HG03103 (cell line): Measurements from ENCODE around the gene TASP1.
"Not testable (repeated sequence)": the region's sequence is repeated elsewhere in the genome, so short reads cannot be mapped to it uniquely, and the experiment has no call there.

Experiments used
- ATAC-seq: cut with Tn5 transposase; IDR thresholded peaks from one replicate; pipeline ENCODE4 v1.9.1; 2021; ENCODE audit warnings: low read depth; ENCODE audit not compliant: unreplicated experiment

TASP1 gene

DNA sequence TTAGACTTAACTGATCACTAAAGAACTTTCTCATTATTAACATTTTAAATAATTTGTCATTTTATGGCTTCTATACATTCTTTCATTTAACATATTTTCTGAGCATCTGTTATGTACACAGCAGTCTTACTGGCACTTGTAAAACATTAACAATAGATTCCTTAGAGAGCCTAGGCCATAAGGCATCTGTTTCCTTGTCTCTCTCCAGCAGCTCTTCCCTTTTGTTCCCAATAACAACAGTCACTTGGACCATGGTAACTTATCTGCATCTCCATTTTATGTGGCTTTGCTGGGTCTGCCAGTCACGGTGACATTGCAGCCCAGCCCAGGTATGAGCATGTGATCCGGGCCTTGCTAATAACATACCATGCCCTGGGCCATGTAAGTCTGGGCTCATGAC is 11.7 kb upstream of the TASP1 start:
- ATAC-seq: no peak

DNA sequence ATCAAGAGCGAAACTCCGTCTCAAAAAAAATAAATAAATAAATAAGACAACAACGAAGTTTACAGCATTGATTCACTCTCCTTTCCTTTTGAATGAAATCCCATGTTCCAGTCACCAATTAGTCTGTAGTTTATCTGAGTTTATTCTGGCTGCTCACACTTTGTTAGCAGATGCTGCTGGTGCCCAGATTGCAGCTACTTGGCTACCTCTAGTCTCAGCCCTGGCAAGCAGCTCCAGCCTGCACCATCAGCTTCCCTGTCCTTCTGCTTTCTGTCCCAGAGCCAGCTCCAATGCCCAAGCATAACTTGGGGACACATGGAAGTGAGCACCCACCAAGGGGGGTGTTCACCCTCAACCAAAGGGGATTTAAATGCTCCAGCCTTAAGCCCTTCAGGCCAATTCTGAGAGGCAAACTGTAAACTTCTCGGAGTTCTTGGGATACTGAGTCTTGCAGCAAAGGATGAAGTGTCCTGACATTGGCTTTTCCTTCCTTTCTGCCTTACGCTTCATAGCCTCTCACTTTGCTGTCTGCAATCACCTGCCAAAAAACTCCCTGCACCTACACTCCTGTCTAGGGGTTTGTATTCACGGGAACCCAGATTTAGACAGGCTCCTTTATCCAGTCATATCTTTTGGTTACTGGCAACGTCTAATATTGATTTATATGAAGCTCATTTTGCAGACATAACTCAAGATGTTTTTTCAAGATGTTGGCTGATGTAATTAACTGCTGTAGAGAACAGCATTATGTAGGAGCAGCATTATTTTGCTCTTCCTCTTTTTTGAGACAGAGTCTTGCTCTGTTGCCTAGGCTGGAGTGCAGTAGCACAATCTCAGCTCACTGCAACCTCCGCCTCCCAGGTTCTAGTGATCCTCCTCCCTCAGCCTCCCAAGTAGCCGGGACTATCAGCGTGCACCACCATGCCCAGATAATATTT is 9.8 kb upstream of the TASP1 start:
- no peak for ATAC-seq

DNA sequence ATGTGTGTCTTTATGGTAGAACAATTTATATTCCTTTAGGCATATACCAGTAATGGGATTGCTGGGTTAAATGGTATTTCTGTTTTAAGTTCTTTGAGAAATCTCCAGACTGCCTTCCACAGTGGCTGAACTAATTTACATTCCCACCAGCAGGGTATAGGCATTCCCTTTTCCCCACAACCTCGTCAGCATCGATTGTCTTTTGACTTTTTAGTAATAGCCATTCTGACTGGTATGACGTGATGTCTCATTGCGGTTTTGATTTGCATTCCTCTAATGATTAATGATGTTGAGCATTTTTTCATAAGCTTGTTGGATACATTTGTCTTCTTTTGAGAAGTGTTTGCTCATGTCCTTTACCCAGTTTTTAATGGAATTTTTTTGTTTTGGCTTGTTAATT is 5.3 kb upstream of the TASP1 start:
- ATAC-seq: no peak

DNA sequence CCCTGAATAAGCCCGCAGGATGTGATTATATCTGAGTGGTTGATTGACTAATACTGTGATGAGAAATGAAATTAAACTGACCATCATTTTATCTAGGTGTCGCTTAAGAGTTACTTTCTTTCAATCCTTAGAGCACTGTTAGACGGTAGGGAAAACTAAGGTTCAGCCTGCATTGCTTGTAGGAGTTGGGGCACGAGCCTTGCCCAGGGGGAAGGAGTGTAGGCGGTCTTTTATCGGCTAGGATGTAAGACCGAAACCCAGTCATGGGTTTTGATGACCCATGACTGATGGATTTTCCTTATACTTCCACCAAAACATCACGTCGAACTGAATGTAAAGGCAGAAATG is 392 bp upstream of the TASP1 start:
- no peak for ATAC-seq

DNA sequence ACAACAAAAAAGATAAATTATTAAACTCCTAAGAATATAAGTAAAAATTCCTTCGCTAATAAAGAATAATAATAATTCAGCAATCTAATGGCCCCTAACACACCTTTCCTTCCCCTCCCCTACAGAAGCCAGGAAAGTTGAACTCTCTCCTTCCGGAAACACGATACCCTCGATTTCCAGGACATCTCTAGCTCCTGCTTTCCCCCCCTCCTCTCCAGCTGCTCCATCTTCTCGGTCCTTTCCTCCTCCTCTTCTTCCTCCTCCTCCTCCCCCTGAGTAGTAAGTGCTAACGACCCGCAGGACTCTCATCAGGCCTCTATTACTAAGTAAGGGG is 603 bp downstream of the TASP1 start:
- no peak for ATAC-seq

DNA sequence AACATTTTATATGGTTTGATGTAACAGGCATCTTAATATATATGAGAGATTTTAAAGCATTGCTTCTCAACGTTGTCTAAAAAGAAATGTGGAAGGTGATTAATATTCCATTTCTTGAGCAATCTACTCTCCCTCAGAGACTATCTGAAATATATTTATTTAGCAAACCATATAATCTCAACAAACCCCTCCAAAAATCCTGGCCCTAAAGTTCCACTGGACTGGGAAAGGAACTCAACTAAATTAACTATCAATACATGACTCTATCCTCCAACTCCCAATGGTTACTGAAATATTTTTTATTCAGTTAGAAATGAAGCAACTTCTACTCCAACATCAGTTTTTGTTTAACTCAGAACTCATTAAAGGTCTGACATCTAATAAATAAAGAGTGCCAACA is 6.3 kb downstream of the TASP1 start:
- no peak for ATAC-seq

DNA sequence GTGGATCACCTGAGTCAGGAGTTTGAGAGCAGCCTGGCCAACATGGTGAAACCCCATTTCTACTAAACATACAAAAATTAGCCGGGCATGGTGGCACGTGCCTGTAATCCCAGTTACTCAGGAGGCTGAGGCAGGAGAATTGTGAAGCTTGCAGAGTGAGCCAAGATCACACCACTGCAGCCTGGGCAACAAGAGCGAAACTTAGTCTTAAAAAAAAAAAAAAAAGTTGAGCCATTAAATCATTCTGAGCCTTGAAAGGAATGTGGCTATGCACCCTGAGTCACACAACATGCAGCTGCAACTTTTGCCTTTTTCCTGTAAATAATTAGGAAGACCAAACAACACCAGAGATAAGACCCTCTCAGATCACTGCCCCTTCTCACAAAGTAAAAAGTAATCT is 11.2 kb downstream of the TASP1 start:
- ATAC-seq: not testable (repeated sequence)

DNA sequence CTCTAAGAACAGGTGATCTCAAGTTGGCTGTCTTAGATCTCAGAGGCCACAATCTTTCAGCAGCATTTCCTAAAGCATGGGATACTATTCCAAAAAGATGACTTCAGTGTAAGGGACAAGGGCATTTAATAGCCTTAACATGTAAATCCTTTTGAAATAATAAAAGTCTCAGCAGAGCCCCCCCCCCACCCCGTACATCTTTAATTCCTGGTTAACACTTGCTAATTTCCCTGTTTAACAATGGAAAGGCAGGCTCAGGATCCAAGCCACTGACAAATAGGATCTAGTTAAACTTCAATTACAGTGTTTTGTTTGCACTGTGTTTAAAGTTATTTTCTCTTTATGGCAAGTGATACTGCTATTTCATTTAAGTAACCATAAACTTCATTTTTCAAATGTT is 12.0 kb downstream of the TASP1 start:
- no peak for ATAC-seq

DNA sequence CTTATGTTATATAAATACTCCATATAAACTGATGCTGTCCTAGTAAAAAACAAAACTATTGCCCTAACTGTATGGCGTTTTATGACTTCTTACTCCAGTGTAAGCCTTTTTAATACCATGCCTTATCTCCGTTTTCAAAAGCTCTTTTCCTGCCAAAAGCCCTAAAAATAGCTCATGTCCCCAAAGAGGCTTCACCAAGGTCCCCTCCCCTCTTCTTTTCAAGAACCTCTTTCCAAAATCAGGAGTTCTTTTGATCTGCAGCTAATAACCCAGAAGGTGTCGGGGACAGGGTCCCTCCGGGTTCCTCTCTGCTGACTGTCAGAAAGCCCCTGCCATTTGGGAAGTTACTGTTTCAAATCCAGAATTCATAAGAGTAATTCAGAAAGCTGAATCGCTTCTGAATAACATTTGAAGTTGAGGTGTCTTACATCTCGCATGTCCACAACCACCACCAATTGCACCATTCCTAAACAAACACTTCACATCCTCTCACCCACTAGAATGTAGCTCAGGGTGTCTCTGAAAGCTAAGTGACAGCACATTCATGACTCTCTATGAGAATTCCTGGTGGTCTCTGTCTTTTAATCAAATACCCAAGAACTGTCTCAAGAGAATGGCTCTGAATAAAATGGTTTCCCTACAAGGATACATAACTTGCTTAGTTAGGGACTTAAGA is 13.3 kb downstream of the TASP1 start:
- no peak for ATAC-seq

DNA sequence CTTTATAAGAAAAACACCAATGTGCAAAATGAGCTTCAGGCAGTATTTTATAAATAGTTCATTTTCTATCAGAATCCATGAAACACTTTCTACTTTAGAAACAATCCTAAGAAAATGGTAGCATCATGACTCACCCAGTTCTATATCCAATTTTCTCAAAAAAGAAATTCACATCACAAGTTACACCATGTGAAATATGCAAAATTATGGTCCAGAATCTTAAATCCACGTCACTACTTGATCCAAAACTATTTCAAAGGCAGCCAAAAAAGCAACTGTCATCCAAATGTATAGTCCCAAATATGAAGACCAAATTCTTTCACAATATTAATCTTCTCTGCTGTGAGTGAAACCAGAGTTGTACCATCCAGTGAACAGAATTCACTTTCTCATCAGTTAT is 19.3 kb downstream of the TASP1 start:
- ATAC-seq: not testable (repeated sequence)

DNA sequence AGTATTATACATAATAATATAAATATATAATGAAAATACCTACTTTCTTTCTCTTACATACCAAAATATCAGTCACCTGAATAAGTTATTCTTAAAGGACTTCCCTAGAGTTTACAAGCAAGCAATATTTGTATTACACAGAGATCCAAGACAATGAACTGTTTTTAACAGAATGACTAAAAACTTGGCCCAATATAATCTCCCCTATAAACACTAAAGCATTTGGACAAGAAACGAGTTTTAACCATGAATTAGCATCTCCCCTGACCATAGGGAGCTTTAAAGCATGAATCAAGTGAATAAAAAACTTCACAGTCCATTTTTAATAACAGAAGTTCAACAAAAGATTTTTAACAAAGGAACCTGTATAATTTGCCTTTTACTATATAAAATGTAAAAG is 20.3 kb downstream of the TASP1 start:
- not testable (repeated sequence) for ATAC-seq

DNA sequence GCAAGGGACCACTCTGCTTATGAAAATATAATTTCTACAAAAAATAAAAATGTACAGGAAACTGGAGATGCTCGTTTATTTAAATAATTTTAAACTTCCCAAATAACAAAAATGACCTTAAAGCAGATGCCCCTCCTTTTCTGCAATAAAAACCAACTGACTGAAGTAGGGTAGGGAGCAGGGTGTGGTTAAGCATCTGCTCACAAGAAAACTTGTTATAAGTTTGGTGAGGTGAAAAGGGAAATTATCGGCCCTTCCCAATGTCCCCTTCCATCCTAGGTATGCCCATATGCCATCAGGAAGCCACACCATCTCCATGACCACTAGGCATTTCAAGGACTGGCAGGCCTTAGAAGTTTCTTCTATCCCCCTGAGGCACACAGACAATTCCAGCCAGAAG is 21.1 kb downstream of the TASP1 start:
- not testable (repeated sequence) for ATAC-seq

DNA sequence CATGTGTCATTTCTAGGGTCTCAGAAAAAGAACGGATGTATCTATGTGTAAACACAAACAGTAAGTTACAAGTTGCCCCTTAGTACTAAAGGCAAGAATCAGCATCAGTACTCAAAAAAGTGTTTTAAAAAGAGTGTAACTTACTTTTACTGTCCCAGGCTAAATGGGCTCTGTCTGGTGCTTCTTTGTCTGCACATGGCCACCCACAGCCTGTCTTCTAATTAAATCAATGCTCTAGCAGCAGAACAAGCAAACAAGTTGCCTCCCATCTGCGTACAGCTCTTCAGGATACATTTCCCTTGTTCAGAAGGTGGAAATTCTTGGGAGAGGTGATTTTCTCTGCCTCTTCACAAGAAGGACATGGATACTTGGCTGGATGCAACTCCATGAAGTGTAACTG is 22.0 kb downstream of the TASP1 start:
- ATAC-seq: not testable (repeated sequence)

DNA sequence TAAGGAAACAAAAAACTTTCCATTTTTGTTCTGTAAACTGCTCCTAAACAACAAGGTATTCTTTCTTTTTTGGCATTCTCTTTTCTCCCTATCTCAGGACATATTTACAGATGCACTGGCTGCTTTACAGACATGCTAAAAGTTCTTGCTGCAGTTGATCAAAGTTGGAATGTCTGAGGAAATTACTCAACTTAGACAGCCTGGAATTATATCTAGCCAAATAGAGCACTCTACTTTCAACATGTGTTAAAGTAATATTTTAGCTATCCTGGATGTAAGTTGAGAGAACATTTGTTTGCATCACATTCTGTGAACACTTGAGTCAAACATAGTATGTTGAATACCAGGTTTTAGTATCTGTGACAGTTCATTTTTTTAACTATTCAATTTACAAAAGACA is 24.8 kb downstream of the TASP1 start:
- ATAC-seq: no peak

DNA sequence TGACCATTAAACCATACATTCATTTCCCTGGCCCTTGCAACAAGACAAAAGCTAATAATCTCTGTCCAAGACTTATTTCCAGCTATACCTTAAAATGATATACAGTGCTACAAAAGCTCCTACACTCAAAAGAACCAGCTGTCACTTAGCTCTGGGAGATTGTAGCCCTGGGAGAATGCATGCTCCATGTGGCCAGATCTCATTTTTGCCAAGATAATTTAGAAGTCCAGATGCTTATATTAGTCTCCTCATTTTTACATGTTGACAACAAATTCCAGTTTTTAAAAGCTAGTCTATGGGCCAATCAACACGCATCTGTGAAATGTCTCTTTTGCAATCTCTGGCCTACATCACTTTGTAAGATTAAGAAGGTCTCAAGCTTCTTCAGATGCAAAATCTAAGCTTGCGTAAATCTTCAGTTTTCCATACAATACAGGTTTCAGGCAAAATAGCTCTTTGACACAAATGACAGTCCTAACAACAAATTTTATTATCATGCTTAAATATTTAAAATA is 27.1 kb downstream of the TASP1 start:
- ATAC-seq: no peak

DNA sequence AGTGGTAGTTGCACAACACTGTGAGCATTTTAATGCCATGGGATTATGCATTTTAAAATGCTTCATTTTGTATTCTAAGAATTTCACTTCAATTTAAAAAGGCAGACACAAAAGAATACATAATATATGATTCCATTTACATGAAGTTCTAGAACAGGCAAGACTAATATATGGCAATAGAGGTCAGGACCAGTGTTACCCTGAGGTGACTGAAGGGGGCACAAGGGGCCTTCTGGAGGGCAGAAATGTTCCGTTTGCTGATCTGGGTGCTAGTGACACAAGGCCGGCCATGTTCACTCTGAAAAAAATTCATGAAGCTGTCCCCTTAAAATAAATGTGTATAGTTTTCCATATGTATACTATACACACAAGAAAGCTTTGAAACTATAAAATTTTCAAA is 28.5 kb downstream of the TASP1 start:
- peak; percentile 65 for ATAC-seq

DNA sequence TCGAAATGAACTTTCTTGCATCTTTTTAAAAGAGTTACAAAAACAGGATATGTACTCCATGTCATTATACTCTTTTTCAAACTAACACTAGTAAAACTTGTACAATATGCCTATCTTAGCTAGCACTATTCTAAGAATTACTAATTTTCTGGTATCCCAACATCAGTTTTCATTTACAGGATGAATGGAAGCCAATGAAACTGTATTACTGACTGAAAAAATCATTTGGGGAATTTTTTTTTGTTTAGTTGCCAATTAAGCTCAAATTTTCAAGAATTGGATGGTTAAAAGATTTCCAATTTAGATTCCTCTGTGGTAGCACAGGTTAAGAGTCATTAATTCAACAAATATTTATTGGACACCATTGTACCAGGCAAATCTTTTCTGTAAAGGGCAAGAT is 30.7 kb downstream of the TASP1 start:
- ATAC-seq: no peak

DNA sequence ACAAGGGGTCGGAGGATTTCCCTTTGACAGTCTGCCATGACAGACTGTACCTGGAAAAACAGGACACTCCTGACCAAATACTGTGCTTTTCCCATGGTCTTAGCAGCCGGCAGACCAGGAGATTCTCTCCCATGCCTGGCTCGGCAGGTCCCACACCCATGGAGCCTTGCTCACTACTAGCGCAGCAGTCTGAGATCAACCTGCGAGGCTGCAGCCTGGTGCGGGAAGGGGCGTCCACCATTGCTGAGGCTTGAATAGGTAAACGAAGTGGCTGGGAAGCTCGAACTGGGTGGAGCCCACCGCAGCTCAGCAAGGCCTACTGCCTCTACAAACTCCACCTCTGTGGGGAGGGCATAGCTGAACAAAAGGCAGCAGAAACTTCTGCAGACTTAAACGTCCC is 45.3 kb downstream of the TASP1 start:
- ATAC-seq: not testable (repeated sequence)

DNA sequence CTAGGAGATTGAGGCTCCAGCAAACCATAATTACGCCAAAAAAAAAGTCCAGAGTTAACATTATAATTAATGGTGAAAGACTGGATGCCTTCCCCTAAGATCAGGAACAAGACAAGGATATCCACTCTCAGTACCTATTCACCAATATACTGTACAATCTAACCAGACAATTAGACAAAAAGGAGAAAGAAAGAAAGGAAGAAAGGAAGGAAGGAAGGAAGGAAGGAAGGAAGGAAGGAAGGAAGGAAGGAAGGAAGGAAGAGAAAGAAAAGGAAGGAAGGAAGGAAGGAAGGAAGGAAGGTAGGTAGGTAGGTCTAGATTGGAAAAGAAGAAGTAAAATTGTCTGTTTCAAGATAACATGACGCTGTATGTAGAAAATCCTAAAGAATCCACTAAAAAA is 50.7 kb downstream of the TASP1 start:
- ATAC-seq: no peak

DNA sequence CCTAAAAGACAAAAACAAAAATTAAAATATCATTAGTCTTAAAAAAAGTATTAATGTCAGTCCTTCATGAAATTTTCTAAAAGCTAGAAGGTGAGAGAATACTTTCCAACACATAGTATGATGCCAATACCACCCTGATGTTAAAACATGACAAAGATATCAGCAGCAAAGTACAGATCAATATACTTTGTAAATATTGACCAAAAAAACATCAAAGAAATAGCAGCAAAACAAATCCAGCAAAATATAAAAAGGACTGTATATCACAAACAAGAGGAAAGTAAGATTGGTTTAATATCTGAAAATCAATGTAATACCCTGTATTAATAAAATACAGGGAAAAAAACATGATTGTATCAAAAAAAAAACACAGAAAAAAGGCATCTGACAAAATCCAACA is 51.4 kb downstream of the TASP1 start:
- no peak for ATAC-seq

DNA sequence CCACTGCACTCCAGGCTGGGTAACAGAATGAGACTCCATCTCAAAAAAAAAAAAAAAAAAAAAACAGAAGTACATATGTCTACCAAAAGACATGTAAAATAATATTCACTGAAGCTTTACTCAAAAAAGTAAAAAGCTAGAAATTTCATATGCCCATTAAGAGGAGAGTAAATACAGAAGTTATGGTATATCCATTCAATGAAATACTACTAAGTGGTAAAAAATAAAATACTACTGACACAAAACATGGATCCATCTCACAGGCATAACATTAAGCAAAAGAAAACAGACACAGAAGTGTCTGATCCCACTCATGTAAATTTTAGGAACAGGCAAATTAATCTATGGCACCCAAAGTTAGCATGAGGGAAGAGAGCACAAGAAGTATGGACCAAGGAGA is 52.6 kb downstream of the TASP1 start:
- no peak for ATAC-seq

DNA sequence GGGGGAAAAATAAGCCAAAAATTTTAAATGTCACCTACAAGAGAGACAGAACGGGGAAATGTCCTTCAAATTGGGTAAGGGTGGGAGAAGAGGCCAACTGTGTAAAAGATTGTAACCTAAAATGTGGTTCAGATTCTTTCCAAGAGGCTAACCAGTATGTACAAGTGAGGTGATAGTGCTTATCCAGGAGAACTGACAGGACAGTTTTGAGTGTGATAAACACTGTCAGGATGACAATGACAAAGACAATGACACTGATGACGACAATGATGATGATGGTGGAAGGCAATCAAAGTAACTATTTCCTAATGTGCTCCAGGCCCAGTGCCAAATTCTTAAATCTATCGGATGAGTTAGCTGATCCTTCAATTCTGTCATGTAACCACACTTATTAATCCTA is 57.3 kb downstream of the TASP1 start:
- no peak for ATAC-seq
